Endothelial cell of umbilical vein (primary cell): ENCODE data around the gene CPED1. TPM values are rescaled to one million over a fixed set of nuclear protein-coding genes. Genes with fewer than 3 reads are reported as not detected.

Experiments
- BruUV-seq: library from RNA; stranded (reverse); fragments of 400-500 nt; replicated peaks from 2 replicates; lab custom pipeline; 2021; lab: Mats Ljungman, UMichigan
- CTCF ChIA-PET: fragments of 300-600, 350-600 bp; sonication (Branson Sonifier 250); formaldehyde crosslinking; loops from one replicate; lab custom pipeline; 2021; ENCODE audit warnings: antibody characterized with exemption, inconsistent platforms; lab: Charles Lee
- POLR2A ChIA-PET: fragments of 300-600, 350-600 bp; sonication (Branson Sonifier 250); formaldehyde crosslinking; loops from one replicate; lab custom pipeline; 2021; ENCODE audit warnings: antibody characterized with exemption, inconsistent platforms; lab: Charles Lee
- DNase-seq: peaks from one replicate; pipeline ENCODE4 v3.0.0-alpha.2; 2011; ENCODE audit warnings: low read depth, low spot score
- FAIRE-seq: peaks from 2 replicates; lab custom pipeline; 2011; peaks lifted over from hg19 to GRCh38; lab: Jason Lieb, UNC
- H2AFZ ChIP-seq: 2 replicates; pipeline ENCODE4 v1.6.0; 2012; ENCODE audit warnings: low read depth, low read length, control low read depth, inconsistent platforms
- H3K27ac ChIP-seq: 2 replicates; pipeline ENCODE4 v1.5.1; 2011; ENCODE audit warnings: low read depth, mild to moderate bottlenecking, control low read depth, low read length, moderate library complexity; ENCODE audit not compliant: insufficient read depth
- H3K27me3 ChIP-seq, 2 experiments: 2 replicates each; pipeline versions ENCODE4 v1.6.0 to v1.6.1; 2011; ENCODE audit warnings: low read length in 2 of 2, mixed read lengths in 1 of 2; ENCODE audit not compliant: control insufficient read depth in 2 of 2, insufficient read depth in 2 of 2
- H3K36me3 ChIP-seq, 2 experiments: 2 replicates in 1 of 2; 3 replicates in 1 of 2; pipeline ENCODE4 v1.5.1; 2011; ENCODE audit warnings: low read length in 2 of 2, mild to moderate bottlenecking in 1 of 2, moderate library complexity in 1 of 2; ENCODE audit not compliant: control insufficient read depth in 2 of 2, insufficient read depth in 2 of 2; ENCODE audit errors: extremely low read depth in 1 of 2
- H3K4me1 ChIP-seq: 3 replicates; pipeline ENCODE4 v1.5.1; 2011; ENCODE audit warnings: mild to moderate bottlenecking, low read length; ENCODE audit not compliant: control insufficient read depth, insufficient read depth; ENCODE audit errors: extremely low read depth
- H3K4me2 ChIP-seq: 2 replicates; pipeline ENCODE4 v1.6.1; 2011; ENCODE audit warnings: low read length, control low read depth, mixed read lengths; ENCODE audit not compliant: insufficient read depth
- H3K4me3 ChIP-seq, 3 experiments: fragments of 200-600 bp in 1 of 3; sonication (generic), shearing (Covaris generic) in 1 of 3; replicated peaks in 1 of 3; 2 replicates each; pipeline ENCODE4 v1.5.1; 2011 to 2016; ENCODE audit warnings: control low read depth in 3 of 3, low read length in 3 of 3, mild to moderate bottlenecking in 2 of 3, inconsistent platforms in 1 of 3, low read depth in 1 of 3, moderate library complexity in 1 of 3; ENCODE audit not compliant: insufficient read depth in 1 of 3
- H3K79me2 ChIP-seq: 2 replicates; pipeline ENCODE4 v1.6.0; 2012; ENCODE audit warnings: low read length, inconsistent platforms; ENCODE audit not compliant: control insufficient read depth, insufficient read depth
- H3K9ac ChIP-seq: replicated peaks from 2 replicates; pipeline ENCODE3; 2011; ENCODE audit warnings: low read length, control low read depth; ENCODE audit not compliant: insufficient read depth; ENCODE audit errors: extremely low read depth
- H3K9me1 ChIP-seq: replicated peaks from 3 replicates; pipeline ENCODE4 v1.6.0; 2011; ENCODE audit warnings: mild to moderate bottlenecking, low read length; ENCODE audit not compliant: control insufficient read depth, insufficient read depth; ENCODE audit errors: extremely low read depth
- H3K9me3 ChIP-seq: replicated peaks from 2 replicates; pipeline ENCODE4 v1.5.1; 2012; ENCODE audit warnings: low read length, inconsistent platforms; ENCODE audit not compliant: control insufficient read depth, insufficient read depth
- H4K20me1 ChIP-seq: replicated peaks from 2 replicates; pipeline ENCODE3; 2011; ENCODE audit warnings: mild to moderate bottlenecking, low read length; ENCODE audit not compliant: control insufficient read depth, insufficient read depth; ENCODE audit errors: extremely low read depth
- EZH2 ChIP-seq: IDR thresholded peaks from 2 replicates; pipeline ENCODE4 v1.6.1; 2012; ENCODE audit warnings: borderline replicate concordance, low read depth, mild to moderate bottlenecking, moderate library complexity, low read length, inconsistent platforms; ENCODE audit not compliant: severe bottlenecking
- FOS ChIP-seq: IDR thresholded peaks from 2 replicates; pipeline ENCODE4 v1.6.1; 2011; ENCODE audit warnings: mild to moderate bottlenecking, low read length, moderate library complexity, borderline replicate concordance; ENCODE audit not compliant: insufficient read depth
- GATA2 ChIP-seq: IDR thresholded peaks from 2 replicates; pipeline ENCODE4 v1.7.0; 2011; ENCODE audit warnings: low read depth, mild to moderate bottlenecking, moderate library complexity, mixed read lengths, low read length; ENCODE audit not compliant: insufficient read length, insufficient read depth
- JUN ChIP-seq: IDR thresholded peaks from 2 replicates; pipeline ENCODE4 v1.6.1; 2011; ENCODE audit warnings: borderline replicate concordance, low read depth; ENCODE audit not compliant: insufficient read length, insufficient read depth
- MAX ChIP-seq: IDR thresholded peaks from 2 replicates; pipeline ENCODE4 v1.6.1; 2011; ENCODE audit not compliant: insufficient read depth, insufficient read length
- MYC ChIP-seq: IDR thresholded peaks from one replicate; pipeline ENCODE4 v1.6.1; 2011; ENCODE audit warnings: mild to moderate bottlenecking, low read depth, low read length
- POLR2A ChIP-seq: IDR thresholded peaks from 2 replicates; pipeline ENCODE4 v1.6.1; 2012; ENCODE audit warnings: low read depth, mild to moderate bottlenecking, control low read depth, low read length
- POLR2AphosphoS5 ChIP-seq: IDR thresholded peaks from 2 replicates; pipeline ENCODE4 v1.6.1; 2012; ENCODE audit warnings: low read depth, mild to moderate bottlenecking, control low read depth, low read length, moderate library complexity; ENCODE audit not compliant: insufficient read depth
- dilution Hi-C: fragments of 300-500 bp; cut with MboI; formaldehyde crosslinking; loops from one replicate; pipeline ENCODE4 v1.15.0; 2019; ENCODE audit warnings: low sequenced_read_pairs; ENCODE audit not compliant: extremely low pct_ligation_motif_present
- intact Hi-C: fragments of 100-400 bp; cut with micrococcal nuclease; formaldehyde crosslinking; loops from one replicate; pipeline ENCODE4 v1.10.0; 2022
- polyA plus RNA-seq, 4 experiments: library from polyadenylated mRNA; depleted of rRNA in 3 of 4; stranded (reverse) in 3 of 4; unstranded in 1 of 4; fragments of >200 nt; gene quantifications; 2 replicates each; pipeline versions ENCODE4 v1.2.1 to v1.2.3, GENCODE V29; 2011 to 2012; ENCODE audit warnings: missing spikeins in 1 of 4
- total RNA-seq: library from RNA; stranded (reverse); gene quantifications from 2 replicates; pipeline ENCODE4 v1.2.3, GENCODE V29; 2021
- TF ChIP-seq, protein P1 (sequence below), 2 donors: IDR thresholded peaks; 1 replicate in 1 of 2; 2 replicates in 1 of 2; pipeline ENCODE4 v1.5.1; 2011; ENCODE audit warnings: low read length in 2 of 2, mild to moderate bottlenecking in 2 of 2, moderate library complexity in 2 of 2, control low read depth in 1 of 2, inconsistent platforms in 1 of 2, low read depth in 1 of 2; ENCODE audit not compliant: insufficient read depth in 1 of 2; ENCODE audit errors: extremely low read depth in 1 of 2

CPED1 gene
- total and polyA plus RNA-seq, 2 donors (not counting 3 experiments of a cell fraction or from before 2014, with no cell fraction given) = 0.22 to 3.0 TPM

DNA sequence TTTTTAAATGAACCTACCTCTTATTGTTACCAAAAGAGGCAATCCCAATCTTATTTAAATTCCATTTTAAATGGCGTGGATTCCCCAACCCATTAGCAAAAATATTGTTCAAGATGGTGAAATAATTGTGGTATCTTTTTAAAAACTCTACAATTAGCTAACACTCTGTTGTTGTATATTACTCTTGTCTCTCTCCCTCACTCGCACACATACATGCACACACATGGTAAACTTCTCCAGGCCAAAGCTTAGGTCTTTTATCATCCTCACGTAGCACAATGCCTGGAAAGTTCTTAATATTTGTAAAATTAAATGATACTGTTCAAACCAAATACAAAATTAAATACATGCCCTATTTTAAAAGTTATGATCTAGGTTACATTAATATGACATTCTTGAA is 171.0 kb downstream of the CPED1 start:
- Histone ChIP-seq H3K27me3 (peaks cover 1 to 6% of the 10 kb centered on the region in 2 experiments), H3K27ac (no peak overlapping the region), H3K4me3 (no peak overlapping the region), H3K4me2 (no peak overlapping the region), H3K9me1 (no peaks in the 10 kb centered on the region), H3K9ac (no peak overlapping the region), H3K9me3 (no peaks in the 10 kb centered on the region), H3K4me1 (no peaks in the 10 kb centered on the region), H4K20me1 (no peaks in the 10 kb centered on the region), H3K36me3 (no peaks in the 10 kb centered on the region), H3K79me2 (no peaks in the 10 kb centered on the region), H2AFZ (no peak overlapping the region)
- intact Hi-C loops (no loop called here), dilution Hi-C loops (no loop called here)
- no TSS peak for BruUV-seq
- TF ChIP-seq FOS (no peak), EZH2 (no peak), JUN (no peak), POLR2A (no peak), GATA2 (no peak), POLR2AphosphoS5 (no peak), MAX (no peak), MYC (no peak)
- TF ChIP-seq, protein P1, sequence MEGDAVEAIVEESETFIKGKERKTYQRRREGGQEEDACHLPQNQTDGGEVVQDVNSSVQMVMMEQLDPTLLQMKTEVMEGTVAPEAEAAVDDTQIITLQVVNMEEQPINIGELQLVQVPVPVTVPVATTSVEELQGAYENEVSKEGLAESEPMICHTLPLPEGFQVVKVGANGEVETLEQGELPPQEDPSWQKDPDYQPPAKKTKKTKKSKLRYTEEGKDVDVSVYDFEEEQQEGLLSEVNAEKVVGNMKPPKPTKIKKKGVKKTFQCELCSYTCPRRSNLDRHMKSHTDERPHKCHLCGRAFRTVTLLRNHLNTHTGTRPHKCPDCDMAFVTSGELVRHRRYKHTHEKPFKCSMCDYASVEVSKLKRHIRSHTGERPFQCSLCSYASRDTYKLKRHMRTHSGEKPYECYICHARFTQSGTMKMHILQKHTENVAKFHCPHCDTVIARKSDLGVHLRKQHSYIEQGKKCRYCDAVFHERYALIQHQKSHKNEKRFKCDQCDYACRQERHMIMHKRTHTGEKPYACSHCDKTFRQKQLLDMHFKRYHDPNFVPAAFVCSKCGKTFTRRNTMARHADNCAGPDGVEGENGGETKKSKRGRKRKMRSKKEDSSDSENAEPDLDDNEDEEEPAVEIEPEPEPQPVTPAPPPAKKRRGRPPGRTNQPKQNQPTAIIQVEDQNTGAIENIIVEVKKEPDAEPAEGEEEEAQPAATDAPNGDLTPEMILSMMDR (IDR thresholded peaks at IDR 0.05; ENCODE audit: extremely low read depth in 1 of 2, insufficient read depth in 1 of 2, low read depth in 1 of 2, low read length in 2 of 2) = no peak
- no peak for FAIRE-seq
- POLR2A ChIA-PET = no interaction called here
- CTCF ChIA-PET = interaction anchor here (1.0 kb wide), 1 partner anchor 177 kb away, joined by 3 read pairs; no protein-coding TSS in a partner anchor
- no peak for DNase-seq
